ENCODE results near the gene EPB41L3.

GRCh38 chr18:5439986-5440696 lies 103.7 kb downstream of the EPB41L3 start:
- TF ChIP-seq CTCF (conservative IDR thresholded peaks at IDR 0.05; ENCODE audit: low read length) (no peak), EZH2phosphoT487 (IDR thresholded peaks at IDR 0.05; ENCODE audit: borderline replicate concordance, low read depth, low read length) (no peak)

Data from OCI-LY7 (cell line).